Esophagus squamous epithelium (tissue), 4 donors: ENCODE measurements around the gene CWC22.

Experiments
- POLR2A ChIP-seq, 4 donors: fragments of 450-650 bp; IDR thresholded peaks; one replicate each; pipeline ENCODE4 v1.6.1; 2017; ENCODE audit warnings: antibody characterized with exemption in 4 of 4, mild to moderate bottlenecking in 4 of 4, moderate library complexity in 3 of 4
- TF ChIP-seq, protein P1 (sequence below), 6 experiments: fragments of 450-650 bp in 4 of 6; fragments of 200-600 bp in 2 of 6; sonication (generic) in 2 of 6; IDR thresholded peaks; one replicate each; pipeline ENCODE4 v1.5.1; 2016 to 2019; ENCODE audit warnings: antibody characterized with exemption in 6 of 6, mild to moderate bottlenecking in 4 of 6, moderate library complexity in 4 of 6

- TF ChIP-seq, protein P1, sequence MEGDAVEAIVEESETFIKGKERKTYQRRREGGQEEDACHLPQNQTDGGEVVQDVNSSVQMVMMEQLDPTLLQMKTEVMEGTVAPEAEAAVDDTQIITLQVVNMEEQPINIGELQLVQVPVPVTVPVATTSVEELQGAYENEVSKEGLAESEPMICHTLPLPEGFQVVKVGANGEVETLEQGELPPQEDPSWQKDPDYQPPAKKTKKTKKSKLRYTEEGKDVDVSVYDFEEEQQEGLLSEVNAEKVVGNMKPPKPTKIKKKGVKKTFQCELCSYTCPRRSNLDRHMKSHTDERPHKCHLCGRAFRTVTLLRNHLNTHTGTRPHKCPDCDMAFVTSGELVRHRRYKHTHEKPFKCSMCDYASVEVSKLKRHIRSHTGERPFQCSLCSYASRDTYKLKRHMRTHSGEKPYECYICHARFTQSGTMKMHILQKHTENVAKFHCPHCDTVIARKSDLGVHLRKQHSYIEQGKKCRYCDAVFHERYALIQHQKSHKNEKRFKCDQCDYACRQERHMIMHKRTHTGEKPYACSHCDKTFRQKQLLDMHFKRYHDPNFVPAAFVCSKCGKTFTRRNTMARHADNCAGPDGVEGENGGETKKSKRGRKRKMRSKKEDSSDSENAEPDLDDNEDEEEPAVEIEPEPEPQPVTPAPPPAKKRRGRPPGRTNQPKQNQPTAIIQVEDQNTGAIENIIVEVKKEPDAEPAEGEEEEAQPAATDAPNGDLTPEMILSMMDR (IDR thresholded peaks at IDR 0.05): no peak
- no peak for TF ChIP-seq POLR2A (IDR thresholded peaks at IDR 0.05)
Observed at GRCh38 chr2:179927041-179927440, 80.1 kb downstream of the CWC22 start.
